Stimulated activated CD4-positive, alpha-beta T cell treated with anti-CD3 and anti-CD28 coated beads, Interleukin-2, amount 100 ng/mL, for 4 hours (primary cell): ENCODE data around the gene KIF9.
"Not testable (repeated sequence)": the region's sequence is repeated elsewhere in the genome, so short reads cannot be mapped to it uniquely, and the experiment has no call there.

Experiments
- DNase-seq: peaks from one replicate; pipeline ENCODE4 v3.0.0-alpha.2; 2020; ENCODE audit warnings: low read depth

KIF9 gene, protein sequence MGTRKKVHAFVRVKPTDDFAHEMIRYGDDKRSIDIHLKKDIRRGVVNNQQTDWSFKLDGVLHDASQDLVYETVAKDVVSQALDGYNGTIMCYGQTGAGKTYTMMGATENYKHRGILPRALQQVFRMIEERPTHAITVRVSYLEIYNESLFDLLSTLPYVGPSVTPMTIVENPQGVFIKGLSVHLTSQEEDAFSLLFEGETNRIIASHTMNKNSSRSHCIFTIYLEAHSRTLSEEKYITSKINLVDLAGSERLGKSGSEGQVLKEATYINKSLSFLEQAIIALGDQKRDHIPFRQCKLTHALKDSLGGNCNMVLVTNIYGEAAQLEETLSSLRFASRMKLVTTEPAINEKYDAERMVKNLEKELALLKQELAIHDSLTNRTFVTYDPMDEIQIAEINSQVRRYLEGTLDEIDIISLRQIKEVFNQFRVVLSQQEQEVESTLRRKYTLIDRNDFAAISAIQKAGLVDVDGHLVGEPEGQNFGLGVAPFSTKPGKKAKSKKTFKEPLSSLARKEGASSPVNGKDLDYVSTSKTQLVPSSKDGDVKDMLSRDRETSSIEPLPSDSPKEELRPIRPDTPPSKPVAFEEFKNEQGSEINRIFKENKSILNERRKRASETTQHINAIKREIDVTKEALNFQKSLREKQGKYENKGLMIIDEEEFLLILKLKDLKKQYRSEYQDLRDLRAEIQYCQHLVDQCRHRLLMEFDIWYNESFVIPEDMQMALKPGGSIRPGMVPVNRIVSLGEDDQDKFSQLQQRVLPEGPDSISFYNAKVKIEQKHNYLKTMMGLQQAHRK

DNA sequence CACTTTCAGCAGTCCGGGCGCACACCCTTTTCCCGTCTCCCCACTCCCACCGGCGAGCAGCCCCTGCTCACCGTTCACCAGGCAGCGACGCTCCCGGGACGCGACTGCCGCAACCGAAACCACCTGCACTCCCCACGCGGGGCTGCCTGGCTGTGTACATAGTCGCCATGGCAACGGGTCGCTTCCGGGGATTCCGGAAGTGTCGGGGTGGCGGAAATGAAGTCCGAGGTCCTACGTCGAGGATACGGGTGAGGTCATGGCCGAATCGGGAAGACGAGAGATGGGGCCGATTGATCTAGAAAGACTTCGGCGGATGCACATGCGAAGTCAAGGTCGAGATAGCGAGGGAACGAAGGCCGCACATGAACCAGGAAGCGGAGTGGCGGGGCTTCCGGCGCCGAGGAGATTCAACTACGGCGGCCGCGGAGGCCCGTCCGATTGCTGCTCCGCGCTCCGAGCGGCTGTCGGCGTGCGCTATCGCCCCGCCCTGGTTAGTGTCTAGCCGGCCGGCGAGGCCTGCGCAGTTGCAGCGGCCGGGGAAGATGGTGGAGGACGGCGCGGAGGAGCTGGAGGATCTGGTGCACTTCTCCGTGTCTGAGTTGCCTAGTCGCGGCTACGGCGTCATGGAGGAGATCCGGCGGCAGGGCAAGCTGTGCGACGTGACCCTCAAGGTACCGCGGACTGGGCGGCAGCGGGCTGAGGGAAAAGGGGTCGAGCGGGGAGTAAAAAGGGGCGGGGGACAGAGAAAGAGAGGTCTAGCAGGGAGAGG lies at the start of gene KIF9, which contains the start of gene KLHL18:
TSS of gene KIF9 (minus strand) at position 376 of the 769 bp plus-strand sequence. CDS start 5,425 bp downstream, outside the sequence.
TSS of gene KLHL18 (plus strand) at position 521 of the 769 bp plus-strand sequence. CDS start at position 543, 22 bp downstream.
- peak; percentile 96 for DNase-seq

DNA sequence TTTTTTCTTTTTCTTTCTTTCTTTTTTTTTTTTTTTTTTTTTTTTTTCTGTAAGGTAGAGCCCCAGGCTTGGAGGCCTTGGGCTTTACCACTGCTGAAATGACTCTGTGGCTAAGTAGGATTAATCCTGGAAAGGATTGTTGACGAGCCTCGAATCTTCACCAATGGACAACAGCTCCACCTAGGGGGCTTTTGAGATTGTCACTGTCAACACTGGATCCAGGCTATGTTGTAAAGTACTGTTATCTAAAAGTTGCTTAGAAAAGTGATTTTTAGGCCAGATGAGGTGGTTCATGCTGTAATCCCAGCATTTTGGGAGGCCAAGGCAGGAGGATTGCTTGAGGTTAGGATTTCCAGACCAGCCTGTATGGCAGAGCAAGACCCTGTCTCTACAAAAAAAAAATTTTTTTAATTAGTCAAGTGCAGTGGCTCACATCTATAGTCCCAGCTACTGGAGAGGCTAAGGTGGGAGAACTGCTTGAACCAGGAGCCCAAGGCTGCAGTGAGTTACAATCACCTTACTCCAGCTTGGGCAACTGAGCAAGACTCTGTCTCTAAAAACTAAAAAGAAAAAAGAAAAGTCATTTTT lies 41.8 kb upstream of the KIF9 start:
- peak; percentile 22 for DNase-seq

DNA sequence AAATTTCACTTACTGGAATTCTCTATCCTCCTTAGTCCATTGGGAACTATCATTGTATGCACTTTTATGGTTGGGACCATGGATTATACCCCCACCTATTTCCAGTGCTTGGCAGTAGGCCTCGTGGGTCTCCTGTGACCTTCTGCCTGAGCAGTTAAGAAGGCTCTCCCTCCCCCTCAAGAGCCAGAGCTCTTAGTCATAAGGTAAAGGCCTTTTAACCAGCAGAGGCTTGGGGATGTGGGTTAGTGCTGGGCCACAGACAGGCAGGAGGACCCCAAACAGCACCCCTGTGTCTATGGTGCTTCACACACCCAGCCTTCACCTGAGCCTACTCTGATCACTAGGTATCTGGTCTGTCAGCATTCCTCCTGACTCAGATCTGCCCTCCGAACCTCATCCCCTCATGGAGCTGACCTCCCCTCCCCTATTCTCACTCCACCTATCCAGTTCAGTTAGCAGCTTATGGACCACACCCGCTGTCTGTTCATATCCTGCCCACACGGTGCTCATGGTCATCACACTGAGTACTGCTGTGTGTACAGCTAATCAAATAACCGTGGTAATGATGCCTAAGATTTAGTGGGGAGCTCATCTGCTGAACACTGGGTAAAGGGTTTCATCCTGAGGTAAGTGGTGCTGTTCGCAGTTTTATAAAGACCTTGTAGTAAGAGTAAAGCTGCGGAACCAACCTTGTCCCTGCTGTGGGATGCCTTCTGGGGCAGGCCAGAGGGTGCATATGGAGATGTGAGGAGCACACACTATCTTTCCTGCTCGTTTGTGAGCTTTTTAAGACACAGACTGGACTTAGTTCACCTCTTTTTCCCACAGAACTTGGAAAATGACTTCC lies 41.1 kb upstream of the KIF9 start:
- DNase-seq = no peak

DNA sequence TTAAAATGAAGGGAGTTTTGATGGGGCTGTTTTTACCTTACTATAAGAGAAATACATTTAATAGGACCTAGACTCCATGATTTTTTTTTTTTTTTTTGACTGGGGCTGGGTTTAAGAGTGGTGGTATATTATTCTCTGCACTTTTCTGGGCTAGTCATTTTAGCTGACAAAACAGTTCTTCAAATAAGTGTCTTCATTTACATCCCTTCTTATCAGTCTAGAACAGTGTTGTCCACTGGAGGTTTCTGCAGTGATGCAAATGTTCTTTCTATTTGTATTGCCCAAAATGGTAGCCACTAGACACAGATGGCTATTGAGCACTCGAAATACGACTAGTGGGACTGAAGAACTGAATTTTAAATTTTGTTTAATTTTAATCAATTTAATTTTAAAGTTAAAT lies 37.4 kb upstream of the KIF9 start:
- DNase-seq = no peak

DNA sequence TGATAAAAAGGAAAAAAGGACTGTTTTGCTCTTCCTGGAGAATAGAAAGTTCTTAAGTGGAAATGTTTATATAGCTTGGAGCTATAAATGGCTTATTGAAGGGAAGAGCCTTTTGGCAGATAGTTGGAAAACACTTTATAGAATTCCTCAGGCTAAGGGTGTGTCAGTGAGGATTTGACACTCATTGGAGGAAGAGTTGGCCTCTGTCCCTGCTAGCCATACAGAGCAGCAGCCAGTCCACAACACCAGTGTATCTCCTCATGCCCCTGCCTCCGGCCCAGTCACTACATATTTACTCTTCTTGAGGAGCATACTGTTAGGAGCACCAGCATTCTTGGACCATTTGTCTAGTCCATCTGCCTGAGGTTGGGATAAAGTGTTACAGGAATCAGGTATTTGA lies 36.3 kb upstream of the KIF9 start:
- DNase-seq = no peak

DNA sequence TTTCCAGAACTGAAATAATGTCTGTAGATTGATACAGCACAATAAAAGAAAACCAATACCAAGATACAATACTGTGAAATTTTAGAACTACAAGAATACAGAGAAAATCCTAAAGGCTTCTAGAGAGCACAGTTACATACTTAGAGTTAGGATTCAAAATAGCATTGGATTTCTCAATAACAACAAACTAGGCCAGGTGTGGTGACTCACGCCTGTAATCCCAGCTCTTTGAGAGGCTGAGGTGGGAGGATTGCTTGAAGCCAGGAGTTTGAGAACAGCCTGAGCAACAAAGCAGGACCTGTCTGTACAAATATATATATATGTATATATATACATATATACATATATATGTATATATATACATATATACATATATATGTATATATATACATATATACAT lies 33.6 kb upstream of the KIF9 start:
- DNase-seq = not testable (repeated sequence)

DNA sequence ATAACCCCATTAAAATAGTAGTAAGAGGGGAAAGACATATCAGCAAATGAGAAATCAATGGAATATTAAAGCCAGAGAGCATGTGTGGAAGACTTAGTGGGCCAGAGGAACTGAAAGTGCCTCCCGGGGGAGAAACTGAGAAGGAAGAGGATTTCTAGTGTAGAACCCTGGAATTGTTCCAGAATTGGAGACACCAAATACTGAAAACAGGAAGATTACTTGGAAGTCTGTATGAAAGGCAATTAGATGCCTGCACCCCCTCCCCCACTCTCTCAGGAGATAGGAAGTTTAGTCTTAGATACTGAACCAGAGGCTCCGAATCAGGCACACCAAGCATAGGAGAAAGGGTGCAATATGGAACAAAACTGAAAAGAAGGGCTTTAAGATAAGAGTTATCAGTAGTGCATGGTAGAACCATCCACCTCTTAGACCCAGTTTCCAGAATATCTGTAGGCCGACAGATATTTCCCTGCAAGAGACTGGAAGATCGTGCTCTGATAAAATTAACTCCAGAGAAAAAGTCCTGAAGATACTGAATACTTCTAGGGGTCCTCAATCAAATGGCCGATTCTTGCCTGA lies 32.6 kb upstream of the KIF9 start:
- no peak for DNase-seq

DNA sequence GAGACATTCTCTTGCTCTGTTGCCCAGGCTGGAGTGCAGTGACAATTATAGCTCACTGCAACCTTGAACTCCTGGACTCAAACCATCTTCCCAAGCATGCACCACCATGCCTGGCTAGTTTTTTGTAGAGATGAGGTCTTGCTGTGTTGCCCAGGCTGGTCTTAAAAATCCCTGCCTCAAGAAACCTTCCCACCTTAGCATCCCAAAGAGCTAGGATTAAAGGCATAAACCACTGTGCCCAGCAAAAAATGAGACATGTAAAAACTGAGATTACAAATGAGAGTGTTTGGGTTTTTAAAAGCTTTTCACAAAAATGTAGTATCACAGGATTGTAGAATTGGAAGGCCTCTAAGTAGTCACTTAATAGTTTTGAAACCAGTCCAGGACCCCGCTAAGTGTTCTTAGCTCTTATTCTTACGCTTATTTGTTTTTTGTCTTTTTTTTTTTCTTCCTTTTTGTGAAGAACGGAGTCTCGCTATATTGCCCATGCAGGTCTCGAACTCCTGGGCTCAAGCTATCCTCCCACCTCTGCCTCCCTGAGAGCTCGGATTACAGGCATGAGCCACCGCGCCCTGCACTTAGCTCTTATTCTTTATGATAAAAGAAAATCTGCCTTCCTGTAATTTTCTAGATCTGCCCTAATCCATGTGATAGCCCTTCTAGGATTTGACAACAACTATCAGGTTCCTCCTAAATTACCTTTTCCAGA lies 31.6 kb upstream of the KIF9 start:
- no peak for DNase-seq

DNA sequence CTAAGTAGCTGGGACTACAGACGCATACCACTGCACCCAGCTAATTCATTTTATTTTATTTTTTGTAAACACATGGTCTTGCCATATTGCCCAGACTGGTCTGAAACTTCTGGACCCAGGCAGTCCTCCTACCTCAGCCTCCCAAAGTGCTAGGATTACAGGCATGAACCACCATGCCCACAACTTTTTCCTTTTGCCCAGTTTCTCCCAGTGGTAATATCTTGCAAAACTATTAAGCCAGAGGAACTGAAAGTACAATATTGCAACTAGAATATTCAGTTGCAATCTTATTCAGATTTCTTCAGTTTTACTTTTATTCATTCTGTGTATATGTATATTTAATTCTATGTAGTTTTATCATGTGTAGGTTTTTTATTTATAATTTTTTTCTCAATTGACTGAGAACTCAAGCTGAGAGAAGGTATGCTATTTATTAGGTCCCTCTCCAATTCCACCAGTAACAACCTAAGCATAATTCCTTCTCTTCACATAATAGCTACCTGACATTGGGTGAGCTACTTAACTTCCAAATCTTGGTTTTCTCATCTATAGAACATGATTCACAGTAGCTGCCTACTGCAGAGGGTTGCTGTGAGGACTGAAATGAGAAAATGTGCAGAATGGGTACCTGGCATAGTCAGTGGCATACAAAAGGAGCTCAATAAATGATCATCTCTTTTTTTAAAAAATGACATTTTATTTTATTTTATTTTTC lies 30.9 kb upstream of the KIF9 start:
- DNase-seq = no peak

DNA sequence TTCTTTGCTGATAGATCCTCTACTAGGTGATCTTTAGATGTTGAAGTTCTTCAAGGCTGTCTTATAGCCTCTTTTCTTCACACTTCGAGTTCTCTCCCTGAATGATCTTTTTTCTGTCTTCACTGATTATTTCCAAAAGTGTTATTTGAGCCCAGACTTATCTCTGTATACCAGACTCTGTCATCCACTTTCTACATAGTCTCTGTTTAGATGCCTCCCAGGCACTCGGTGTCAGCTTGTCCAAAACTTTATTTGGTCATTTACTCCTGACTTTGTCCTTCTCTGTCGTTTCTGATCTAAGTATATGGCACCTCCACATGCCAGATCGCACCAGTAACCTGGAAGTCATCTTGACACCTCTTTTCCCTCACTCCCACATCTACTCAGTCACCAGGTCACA lies 27.8 kb upstream of the KIF9 start:
- DNase-seq = no peak

DNA sequence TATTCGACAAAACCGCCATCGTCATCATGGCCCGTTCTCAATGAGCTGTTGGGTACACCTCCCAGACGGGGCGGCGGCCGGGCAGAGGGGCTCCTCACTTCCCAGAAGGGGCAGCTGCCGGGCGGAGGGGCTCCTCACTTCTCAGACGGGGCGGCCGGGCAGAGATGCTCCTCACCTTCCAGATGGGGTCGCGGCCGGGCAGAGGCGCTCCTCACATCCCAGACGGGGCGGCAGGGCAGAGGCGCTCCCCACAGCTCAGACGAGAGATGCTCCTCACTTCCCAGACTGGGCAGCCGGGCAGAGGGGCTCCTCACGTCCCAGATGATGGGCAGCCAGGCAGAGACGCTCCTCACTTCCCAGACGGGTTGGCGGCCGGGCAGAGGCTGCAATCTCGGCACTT lies 26.6 kb upstream of the KIF9 start:
- DNase-seq = not testable (repeated sequence)

DNA sequence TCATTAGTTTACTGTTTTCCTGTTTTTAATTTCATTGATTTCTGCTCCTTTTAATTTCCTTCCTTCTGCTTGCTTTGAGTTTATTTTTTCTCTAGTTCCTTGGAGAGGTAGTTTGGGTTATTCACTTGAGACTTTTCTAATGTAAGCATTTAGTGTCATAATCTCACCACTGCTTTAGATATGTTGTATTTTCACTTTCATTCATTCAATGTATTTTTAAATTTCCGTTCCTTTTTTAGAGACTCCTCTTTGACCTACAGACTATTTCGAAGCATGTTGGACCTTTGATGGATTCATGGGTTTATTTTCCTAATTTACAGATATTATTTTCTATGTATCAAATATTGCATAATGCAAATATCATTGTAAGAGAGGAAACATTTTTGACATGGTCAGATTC lies 23.4 kb upstream of the KIF9 start:
- no peak for DNase-seq

DNA sequence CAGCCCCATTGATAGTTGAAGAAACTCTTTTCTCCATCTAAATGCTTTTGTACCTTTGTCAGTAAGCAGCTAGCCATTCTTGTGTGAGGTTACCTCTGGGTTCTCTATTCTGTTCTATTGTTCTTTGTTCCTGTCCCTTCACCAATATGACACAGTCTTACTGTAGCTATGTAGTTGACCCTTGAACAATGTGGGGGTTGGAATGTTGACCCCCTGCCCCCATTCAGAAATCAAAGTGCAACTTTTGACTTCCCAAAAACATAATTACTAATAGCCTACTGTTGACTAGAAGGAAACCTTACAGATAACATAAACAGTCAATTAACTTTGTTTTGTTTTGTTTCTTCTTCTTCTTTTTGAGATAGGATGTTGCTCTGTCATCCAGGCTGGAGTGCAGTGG lies 18.9 kb upstream of the KIF9 start:
- DNase-seq = no peak

DNA sequence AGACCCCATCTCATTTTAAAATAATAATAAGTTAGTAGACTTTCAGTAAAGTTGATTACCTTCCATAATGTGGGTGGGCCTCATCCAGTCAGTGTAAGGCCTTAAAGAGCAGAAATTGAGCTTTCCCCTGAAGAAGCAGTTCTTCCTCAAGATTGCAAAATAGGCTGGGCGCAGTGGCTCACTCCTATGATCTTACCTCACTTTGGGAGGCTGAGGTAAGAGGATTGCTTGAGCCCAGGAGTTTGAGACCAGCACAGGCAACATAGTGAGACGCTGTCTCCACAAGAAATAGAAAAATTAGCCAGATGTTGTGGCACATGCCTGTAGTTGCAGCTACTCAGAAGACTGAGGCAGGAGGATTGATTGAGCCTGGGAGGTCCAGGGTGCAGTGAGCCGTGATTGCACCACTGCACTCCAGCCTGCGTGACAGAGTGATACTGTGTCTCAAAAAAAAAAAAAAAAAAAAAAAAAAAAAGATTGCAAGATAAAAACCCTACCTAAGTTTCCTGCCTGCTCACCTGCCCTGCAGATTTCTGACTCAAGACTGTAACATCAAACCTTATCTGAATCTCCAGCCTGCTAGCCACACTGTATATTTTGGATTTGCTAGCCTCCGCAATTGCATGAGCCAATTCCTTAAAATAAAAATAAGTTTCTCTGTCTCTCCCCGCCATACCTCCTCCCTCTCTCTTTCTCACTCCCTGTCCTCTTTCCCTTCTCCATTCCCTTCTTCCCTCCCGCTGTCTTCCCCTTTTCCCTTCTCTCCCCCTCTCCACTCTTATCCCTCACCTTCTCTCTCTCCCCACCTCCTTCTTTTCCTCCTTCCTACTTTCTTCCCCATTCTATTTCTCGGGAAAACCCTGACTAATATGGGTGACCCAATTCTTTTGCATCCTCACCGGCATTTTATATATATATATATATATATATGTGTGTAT lies 17.1 kb upstream of the KIF9 start:
- no peak for DNase-seq

DNA sequence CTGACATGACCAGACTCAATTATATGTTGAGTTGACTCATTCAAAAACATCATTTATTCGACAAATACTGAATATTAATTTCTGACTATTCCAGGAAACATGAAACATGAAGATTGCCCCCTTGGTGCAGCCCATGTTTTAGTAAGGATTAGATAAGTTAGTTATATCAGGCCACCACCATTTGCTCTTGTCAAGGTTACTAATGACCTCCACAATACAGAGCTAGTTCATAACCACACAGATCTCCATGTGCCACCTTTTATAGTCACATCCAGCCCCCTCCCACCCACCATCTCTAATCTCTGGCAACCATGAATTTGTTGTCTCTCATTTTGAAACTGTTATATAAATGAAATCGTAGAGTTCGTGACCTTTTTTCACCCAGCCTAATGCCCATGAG lies 15.8 kb upstream of the KIF9 start:
- DNase-seq = no peak

DNA sequence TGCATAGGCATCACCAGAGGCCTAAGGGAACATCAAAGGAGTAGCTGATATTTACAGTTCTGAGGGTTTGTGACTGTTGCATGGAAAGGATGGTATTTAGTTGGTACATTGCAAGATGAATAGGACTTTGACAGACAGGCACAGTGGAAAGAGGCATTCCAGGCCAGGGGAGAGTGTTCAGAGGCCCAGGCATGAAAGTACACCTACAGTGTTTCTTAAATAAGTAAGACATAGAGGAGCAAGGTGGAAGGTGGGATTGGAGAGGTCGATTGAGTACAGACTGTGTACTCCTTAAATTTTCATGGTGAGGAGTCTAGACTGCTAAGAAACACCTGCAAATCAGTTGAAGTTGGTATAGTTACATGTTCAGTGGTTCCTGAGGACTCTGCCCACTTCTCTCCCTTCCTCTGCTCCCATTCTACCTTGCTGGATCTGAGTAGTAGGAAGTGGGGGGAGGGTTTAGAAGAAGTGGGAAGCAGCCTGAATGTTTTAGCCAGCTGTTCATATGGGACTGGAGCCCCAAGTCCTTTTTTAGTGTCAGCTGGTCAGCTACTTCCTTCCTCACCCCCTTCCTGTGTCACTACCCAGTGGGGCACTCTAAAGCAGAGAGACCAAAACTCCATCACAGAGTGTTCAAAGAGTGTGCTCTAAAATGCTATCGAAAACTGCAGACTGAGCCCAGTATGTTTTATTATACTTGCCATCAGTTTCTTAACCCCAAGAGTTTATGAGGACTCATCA lies 14.1 kb upstream of the KIF9 start:
- no peak for DNase-seq

DNA sequence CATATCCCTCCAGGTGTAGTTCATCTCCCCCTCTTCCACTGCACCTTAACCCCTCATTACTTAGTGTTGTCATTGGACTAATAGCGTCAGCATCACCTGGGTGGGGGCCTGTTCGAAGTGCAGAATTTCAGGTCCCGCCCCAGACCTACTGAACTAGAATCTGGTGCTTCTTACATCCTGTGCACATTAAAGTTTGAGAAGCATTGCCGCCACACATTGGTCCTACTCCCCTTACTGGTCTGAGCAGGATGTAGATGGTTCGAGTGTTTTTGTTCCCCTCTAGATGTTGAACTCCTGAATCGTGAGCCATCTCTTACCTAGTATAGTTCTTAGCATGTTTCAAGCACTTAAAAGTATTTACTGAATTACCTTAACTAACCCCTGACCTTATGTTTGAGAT lies 13.4 kb upstream of the KIF9 start:
- DNase-seq = no peak

DNA sequence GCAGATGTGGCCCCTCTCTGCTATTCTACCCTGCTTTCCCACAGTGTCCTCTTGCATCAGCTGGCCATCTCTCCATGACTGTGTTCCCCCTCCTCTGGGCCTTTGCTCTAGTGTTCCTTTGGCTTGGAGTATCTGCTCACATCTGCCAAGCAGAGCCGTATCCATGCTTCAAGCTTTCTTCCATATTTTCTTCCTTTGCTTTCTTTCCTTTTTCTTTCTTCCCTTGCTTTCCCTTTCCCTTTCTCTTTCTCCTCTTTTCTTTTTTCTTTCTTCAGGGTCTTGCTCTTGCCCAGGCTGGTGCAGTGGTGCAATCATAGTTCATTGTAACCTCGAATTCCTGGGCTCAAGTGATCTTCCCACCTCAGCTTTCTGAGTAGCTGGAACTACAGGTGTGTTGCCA lies 12.7 kb upstream of the KIF9 start:
- DNase-seq = no peak
